Esophagus squamous epithelium (tissue), 5 donors: ENCODE measurements around the gene RAET1G. TPM values are rescaled to one million over a fixed set of nuclear protein-coding genes. Genes with fewer than 3 reads are reported as not detected.

Experiments
- DNase-seq: peaks from one replicate; lab custom pipeline; 2025; lab: John Stamatoyannopoulos, UW
- H3K27ac ChIP-seq, 4 donors: fragments of 200-600 bp; sonication (generic); one replicate each; pipeline ENCODE4 v1.5.1; 2016 to 2019; ENCODE audit warnings: mild to moderate bottlenecking in 1 of 4
- H3K27me3 ChIP-seq, 4 donors: fragments of 200-600 bp; sonication (generic); 1 replicate in 3 of 4; 2 replicates in 1 of 4; pipeline versions ENCODE4 v1.5.1 to v1.6.0; 2017 to 2021; ENCODE audit warnings: antibody characterized with exemption in 1 of 4
- H3K36me3 ChIP-seq, 3 donors: fragments of 200-600 bp; sonication (generic); one replicate each; pipeline ENCODE4 v1.5.1; 2016 to 2019
- H3K4me1 ChIP-seq, 3 donors: fragments of 200-600 bp; sonication (generic); one replicate each; pipeline ENCODE4 v1.5.1; 2017 to 2019
- H3K4me3 ChIP-seq, 4 donors: fragments of 200-600 bp; sonication (generic); 1 replicate in 3 of 4; 2 replicates in 1 of 4; pipeline ENCODE4 v1.5.1; 2016 to 2019; ENCODE audit warnings: mild to moderate bottlenecking in 2 of 4, moderate library complexity in 1 of 4
- H3K9me3 ChIP-seq, 3 donors: fragments of 200-600 bp; sonication (generic); one replicate each; pipeline ENCODE4 v1.5.1; 2016 to 2019
- POLR2A ChIP-seq, 4 donors: fragments of 450-650 bp; IDR thresholded peaks; one replicate each; pipeline ENCODE4 v1.6.1; 2017; ENCODE audit warnings: antibody characterized with exemption in 4 of 4, mild to moderate bottlenecking in 4 of 4, moderate library complexity in 3 of 4
- WGBS, 2 donors: methylation state at CpG; one replicate each; pipeline ENCODE4 v1.1.5; 2018; 5-methylcytosine and 5-hydroxymethylcytosine counted together
- intact Hi-C: fragments of 100-400 bp; cut with DNase I; formaldehyde crosslinking; loops from one replicate; pipeline ENCODE4 v1.15.0; 2022
- total RNA-seq, 4 donors: library from RNA; depleted of rRNA; stranded (reverse); fragments of >200 nt; gene quantifications; one replicate each; pipeline ENCODE4 v1.1.0, GENCODE V29; 2016
- TF ChIP-seq, protein P1 (sequence below), 6 experiments: fragments of 450-650 bp in 4 of 6; fragments of 200-600 bp in 2 of 6; sonication (generic) in 2 of 6; IDR thresholded peaks; one replicate each; pipeline ENCODE4 v1.5.1; 2016 to 2019; ENCODE audit warnings: antibody characterized with exemption in 6 of 6, mild to moderate bottlenecking in 4 of 6, moderate library complexity in 4 of 6
- donor health status: DM: yes; HTN: yes; CAD: no.

Gene RAET1G
- total RNA-seq, 4 donors from 2014 or later = 9.0 to 26.8 (median 13.5) TPM

DNA sequence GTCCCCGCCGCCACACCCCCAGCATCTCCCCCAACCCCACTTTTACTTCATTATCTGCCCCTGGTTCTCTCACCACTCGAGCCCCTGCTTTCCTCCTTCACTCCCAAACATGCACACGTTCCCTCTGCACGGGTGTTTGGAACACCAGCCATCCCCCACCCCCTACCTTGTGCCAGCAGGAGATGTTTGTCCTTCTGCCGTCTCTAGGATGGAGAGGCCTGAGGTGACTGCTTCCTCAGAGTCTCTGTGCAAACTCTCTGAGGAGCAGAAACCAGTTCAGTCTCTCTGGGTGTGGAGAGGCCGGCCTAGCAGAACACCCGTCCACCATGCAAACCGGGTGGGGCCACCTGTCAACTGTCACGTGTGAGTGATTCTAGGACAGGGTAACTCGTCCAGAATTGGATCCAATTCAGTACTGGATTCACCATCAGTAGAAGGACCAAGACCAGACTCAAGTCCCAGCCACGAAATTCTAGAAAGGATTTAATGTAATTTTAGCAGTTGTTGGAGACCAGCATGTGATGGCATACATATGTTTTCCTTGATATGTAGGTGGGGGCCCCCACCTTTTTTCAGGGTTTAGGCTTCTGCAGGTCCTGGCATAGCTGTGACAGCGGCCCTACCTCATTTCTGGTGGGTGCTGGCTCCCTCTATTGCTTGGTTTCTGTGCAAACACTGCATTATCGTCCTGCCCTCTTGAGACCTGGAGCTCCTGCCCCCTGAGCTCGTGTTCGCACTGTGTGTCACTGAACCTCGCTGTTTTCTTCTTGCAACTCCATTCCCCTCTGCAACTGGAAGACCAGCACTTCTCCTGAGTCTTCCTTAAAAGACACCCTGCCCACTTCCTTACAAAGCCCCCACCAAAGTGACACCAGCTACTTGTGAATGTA, 24.8 kb downstream of the RAET1G start, which contains the start of gene RAET1E:
TSS of gene RAET1E (minus strand) at position 259 of the 890 bp plus-strand sequence. CDS start 7,212 bp downstream, outside the sequence.
- 54 to 62% methylated on average over 12 to 15 of the region's 17 CpGs for WGBS, 2 donors
- intact Hi-C loops = no loop called here
- Histone ChIP-seq H3K36me3 (no peaks in the 10 kb centered on the region), H3K27me3 (no peaks in the 10 kb centered on the region), H3K9me3 (no peaks in the 10 kb centered on the region), H3K4me1 (peaks cover 52 to 76% (median 61%) of the 10 kb centered on the region in 3 donors), H3K4me3 (peak within 1 kb of the TSS; percentile 8 to 58 (median 34)), H3K27ac (peak within 1 kb of the TSS; percentile 88 to 95 (median 91))
- DNase-seq = no peak
- TF ChIP-seq, protein P1, sequence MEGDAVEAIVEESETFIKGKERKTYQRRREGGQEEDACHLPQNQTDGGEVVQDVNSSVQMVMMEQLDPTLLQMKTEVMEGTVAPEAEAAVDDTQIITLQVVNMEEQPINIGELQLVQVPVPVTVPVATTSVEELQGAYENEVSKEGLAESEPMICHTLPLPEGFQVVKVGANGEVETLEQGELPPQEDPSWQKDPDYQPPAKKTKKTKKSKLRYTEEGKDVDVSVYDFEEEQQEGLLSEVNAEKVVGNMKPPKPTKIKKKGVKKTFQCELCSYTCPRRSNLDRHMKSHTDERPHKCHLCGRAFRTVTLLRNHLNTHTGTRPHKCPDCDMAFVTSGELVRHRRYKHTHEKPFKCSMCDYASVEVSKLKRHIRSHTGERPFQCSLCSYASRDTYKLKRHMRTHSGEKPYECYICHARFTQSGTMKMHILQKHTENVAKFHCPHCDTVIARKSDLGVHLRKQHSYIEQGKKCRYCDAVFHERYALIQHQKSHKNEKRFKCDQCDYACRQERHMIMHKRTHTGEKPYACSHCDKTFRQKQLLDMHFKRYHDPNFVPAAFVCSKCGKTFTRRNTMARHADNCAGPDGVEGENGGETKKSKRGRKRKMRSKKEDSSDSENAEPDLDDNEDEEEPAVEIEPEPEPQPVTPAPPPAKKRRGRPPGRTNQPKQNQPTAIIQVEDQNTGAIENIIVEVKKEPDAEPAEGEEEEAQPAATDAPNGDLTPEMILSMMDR (IDR thresholded peaks at IDR 0.05) = no peak
- TF ChIP-seq POLR2A (IDR thresholded peaks at IDR 0.05) = no peak

DNA sequence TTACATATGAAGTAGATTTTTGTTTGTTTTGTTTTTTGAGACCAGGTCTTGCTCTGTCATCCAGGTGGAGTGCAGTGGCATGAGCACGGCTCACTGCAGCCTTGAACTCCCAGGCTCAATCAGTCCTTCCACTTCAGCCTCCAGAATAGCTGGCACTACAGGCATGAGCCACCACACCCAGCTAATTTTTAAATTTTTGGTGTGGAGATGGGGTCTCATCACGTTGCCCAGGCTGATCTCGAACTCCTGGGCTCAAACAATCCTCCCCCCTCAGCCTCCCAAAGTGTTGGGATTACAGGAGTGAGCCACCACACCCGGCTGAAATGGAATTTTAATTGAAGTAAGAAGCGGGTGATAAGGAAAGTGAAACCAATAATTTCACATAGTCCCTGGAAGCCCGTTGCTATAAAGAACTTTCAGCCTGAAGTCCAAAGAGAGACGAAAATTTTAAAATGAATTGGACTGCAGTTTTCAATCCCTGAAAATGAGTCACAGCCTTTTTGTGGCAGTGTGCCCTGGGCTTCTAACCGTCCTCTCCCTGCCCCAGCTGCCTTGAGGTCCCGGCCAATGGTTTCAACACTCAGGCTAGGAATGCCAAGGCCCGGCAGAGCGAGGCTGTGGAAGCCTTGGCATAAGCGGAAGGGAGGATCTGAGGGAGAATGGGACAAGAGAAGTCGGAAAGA, 25.8 kb downstream of the RAET1G start:
- no peaks in the 10 kb centered on the region for H3K36me3 ChIP-seq
- peak overlapping the region; percentile 88 to 95 (median 91) for H3K27ac ChIP-seq
- peak; percentile 8 for DNase-seq
- intact Hi-C loops = no loop called here
- no peaks in the 10 kb centered on the region for H3K9me3 ChIP-seq
- H3K27me3 ChIP-seq = no peaks in the 10 kb centered on the region
- peak overlapping the region; percentile 8 to 58 (median 34) for H3K4me3 ChIP-seq
- WGBS, 2 donors = 19 to 21% methylated on average over 12 to 13 of the region's 13 CpGs
- peaks cover 52 to 76% (median 61%) of the 10 kb centered on the region in 3 donors for H3K4me1 ChIP-seq
- TF ChIP-seq, protein P1 (IDR thresholded peaks at IDR 0.05) = no peak
- TF ChIP-seq POLR2A (IDR thresholded peaks at IDR 0.05) = no peak

DNA sequence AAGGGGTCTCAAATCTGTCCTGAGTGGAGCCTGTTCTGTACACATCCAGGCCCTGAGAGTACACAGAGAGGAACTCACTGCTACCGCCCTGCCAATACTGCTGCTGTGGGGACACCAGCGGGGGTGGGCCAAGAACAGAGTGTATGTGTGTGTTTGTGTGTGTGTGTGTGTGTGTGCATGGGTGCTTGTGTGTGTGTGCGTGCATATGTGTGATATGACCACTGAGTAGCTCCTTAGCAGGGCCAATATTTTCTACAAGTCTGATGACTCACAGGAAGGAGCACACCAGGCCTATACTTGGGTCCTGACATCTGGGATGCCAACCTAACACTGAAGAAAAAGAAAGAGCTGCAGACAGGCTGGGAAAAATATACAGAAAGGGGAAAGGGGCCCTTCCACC, 26.4 kb downstream of the RAET1G start:
- no peaks in the 10 kb centered on the region for H3K9me3 ChIP-seq
- peaks cover 52 to 72% (median 60%) of the 10 kb centered on the region in 3 donors for H3K4me1 ChIP-seq
- DNase-seq = no peak
- no peaks in the 10 kb centered on the region for H3K27me3 ChIP-seq
- WGBS, 2 donors = 80 to 94% methylated on average over 1 to 3 of the region's 3 CpGs
- TF ChIP-seq, protein P1 (IDR thresholded peaks at IDR 0.05) = no peak
- no peak for TF ChIP-seq POLR2A (IDR thresholded peaks at IDR 0.05)
- H3K36me3 ChIP-seq = no peaks in the 10 kb centered on the region
- intact Hi-C loops = no loop called here
- H3K27ac ChIP-seq = peak overlapping the region; percentile 88 to 95 (median 91)
- H3K4me3 ChIP-seq = peak overlapping the region in 2 of 4 donors; percentile 43 to 58

DNA sequence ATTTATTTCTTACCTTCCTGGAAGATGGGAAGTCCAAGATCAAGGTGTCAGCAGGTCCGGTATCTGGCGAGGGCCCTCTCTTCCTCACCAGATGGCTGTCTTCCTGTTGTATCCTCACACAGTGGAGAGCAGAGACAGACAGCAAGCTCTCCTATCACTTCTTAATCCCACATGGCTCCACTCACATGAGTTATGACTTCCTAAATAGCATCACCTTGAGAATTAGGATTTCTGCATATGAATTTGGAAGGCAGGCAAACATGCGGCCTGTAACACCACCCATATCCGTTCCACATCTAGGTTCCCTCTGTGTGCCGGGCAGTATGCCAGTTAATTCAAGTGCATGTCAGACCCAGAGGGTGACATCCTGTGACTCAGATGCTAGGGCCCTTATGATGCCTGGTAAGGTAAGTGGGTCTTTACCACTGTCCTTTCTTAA, 27.1 kb downstream of the RAET1G start:
- H3K4me3 ChIP-seq = peak overlapping the region in 2 of 4 donors; percentile 23 to 43
- DNase-seq = no peak
- H3K4me1 ChIP-seq = peaks cover 49 to 72% (median 54%) of the 10 kb centered on the region in 3 donors
- WGBS, 2 donors = 36 to 63% methylated on average over 2 to 4 of the region's 5 CpGs
- no peaks in the 10 kb centered on the region for H3K36me3 ChIP-seq
- H3K9me3 ChIP-seq = no peaks in the 10 kb centered on the region
- H3K27me3 ChIP-seq = no peaks in the 10 kb centered on the region
- peak overlapping the region; percentile 88 to 95 (median 91) for H3K27ac ChIP-seq
- TF ChIP-seq, protein P1 (IDR thresholded peaks at IDR 0.05) = no peak
- TF ChIP-seq POLR2A (IDR thresholded peaks at IDR 0.05) = no peak
- intact Hi-C loops = no loop called here
